GM23338 (cell line): ENCODE data around the gene UNC13A. TPM values are rescaled to one million over a fixed set of nuclear protein-coding genes. Genes with fewer than 3 reads are reported as not detected.

ENCODE experiments used
- ATAC-seq: fragments of 200-7000 bp; cut with Tn5 transposase; 3 replicates; pipeline ENCODE4 v1.9.1; 2020
- DNase-seq: peaks from one replicate; pipeline ENCODE4 v3.0.0-alpha.2; 2015; ENCODE audit warnings: low spot score
- H2AFZ ChIP-seq: fragments of 200-600 bp; sonication (generic); 2 replicates; pipeline ENCODE4 v1.8.0; 2016; ENCODE audit warnings: antibody characterized with exemption, mild to moderate bottlenecking, moderate library complexity
- H3F3A ChIP-seq: fragments of 200-600 bp; sonication (generic); replicated peaks from 2 replicates; pipeline ENCODE4 v1.8.0; 2017; ENCODE audit warnings: antibody characterized with exemption, mixed run types, low read depth
- H3K27ac ChIP-seq: fragments of 200-600 bp; sonication (generic); 2 replicates; pipeline ENCODE4 v1.6.1; 2016; ENCODE audit warnings: low read depth
- H3K27me3 ChIP-seq: fragments of 200-600 bp; sonication (generic); 2 replicates; pipeline ENCODE4 v1.8.0; 2016; ENCODE audit warnings: mild to moderate bottlenecking, mixed run types, moderate library complexity; ENCODE audit not compliant: insufficient read depth
- H3K36me3 ChIP-seq: fragments of 200-600 bp; sonication (generic); 2 replicates; pipeline ENCODE4 v1.8.0; 2016; ENCODE audit warnings: mild to moderate bottlenecking; ENCODE audit not compliant: insufficient read depth
- H3K4me1 ChIP-seq: fragments of 200-600 bp; sonication (generic); 2 replicates; pipeline ENCODE4 v1.8.0; 2016; ENCODE audit warnings: mild to moderate bottlenecking, moderate library complexity; ENCODE audit not compliant: insufficient read depth
- H3K4me2 ChIP-seq: fragments of 200-600 bp; sonication (generic); 2 replicates; pipeline ENCODE4 v1.7.1; 2017; ENCODE audit warnings: mixed run types
- H3K4me3 ChIP-seq: fragments of 200-600 bp; sonication (generic); 2 replicates; pipeline ENCODE4 v1.6.1; 2016; ENCODE audit warnings: mixed run types
- H3K79me2 ChIP-seq: fragments of 200-600 bp; sonication (generic); replicated peaks from 2 replicates; pipeline ENCODE4 v1.8.0; 2017; ENCODE audit warnings: mild to moderate bottlenecking; ENCODE audit not compliant: insufficient read depth
- H3K9me2 ChIP-seq: fragments of 200-600 bp; sonication (generic); 2 replicates; pipeline ENCODE4 v1.8.0; 2017; ENCODE audit not compliant: insufficient read depth
- H4K20me1 ChIP-seq: fragments of 200-600 bp; sonication (generic); replicated peaks from 2 replicates; pipeline ENCODE4 v1.8.0; 2017; ENCODE audit warnings: mild to moderate bottlenecking; ENCODE audit not compliant: insufficient read depth
- H3K27ac Mint-ChIP-seq: 2 replicates; pipeline ENCODE4 v1.8.0; 2020; ENCODE audit warnings: inconsistent platforms, mild to moderate bottlenecking, moderate library complexity, mixed read lengths
- H3K27me3 Mint-ChIP-seq: 3 replicates; pipeline ENCODE4 v1.8.0; 2022; ENCODE audit warnings: low read depth, mild to moderate bottlenecking, moderate library complexity, mixed read lengths, inconsistent platforms; ENCODE audit not compliant: insufficient read depth, poor library complexity
- H3K36me3 Mint-ChIP-seq: 3 replicates; pipeline ENCODE4 v1.8.0; 2021; ENCODE audit warnings: low read depth, mild to moderate bottlenecking, inconsistent platforms, moderate library complexity, mixed read lengths
- H3K4me1 Mint-ChIP-seq: 3 replicates; pipeline ENCODE4 v1.8.0; 2020; ENCODE audit warnings: mild to moderate bottlenecking, inconsistent platforms, mixed read lengths
- H3K4me3 Mint-ChIP-seq: 3 replicates; pipeline ENCODE4 v1.8.0; 2021; ENCODE audit warnings: moderate library complexity, mild to moderate bottlenecking, inconsistent platforms, mixed read lengths
- H3K9me3 Mint-ChIP-seq: 3 replicates; pipeline ENCODE4 v1.8.0; 2020; ENCODE audit warnings: moderate library complexity, mild to moderate bottlenecking, inconsistent platforms, mixed read lengths
- CREB1 ChIP-seq: fragments of 250-450 bp; sonication (Bioruptor Pico); IDR thresholded peaks from 2 replicates; pipeline ENCODE4 v1.5.0; 2020; ENCODE audit warnings: low read depth, mild to moderate bottlenecking, moderate library complexity
- EZH2 ChIP-seq: fragments of 200-600 bp; sonication (generic); IDR thresholded peaks from one replicate; pipeline ENCODE4 v1.8.0; 2017; ENCODE audit warnings: antibody characterized with exemption, mild to moderate bottlenecking, low read depth; ENCODE audit not compliant: unreplicated experiment
- EZH2phosphoT487 ChIP-seq: fragments of 200-600 bp; sonication (generic); IDR thresholded peaks from one replicate; pipeline ENCODE4 v1.8.1; 2018; ENCODE audit warnings: antibody characterized with exemption; ENCODE audit not compliant: unreplicated experiment
- JUNB ChIP-seq: IDR thresholded peaks from one replicate; pipeline ENCODE4 v1.6.1; 2016; ENCODE audit warnings: antibody characterized with exemption; ENCODE audit not compliant: unreplicated experiment
- NANOG ChIP-seq: IDR thresholded peaks from 2 replicates; pipeline ENCODE4 v1.6.1; 2016; ENCODE audit warnings: antibody characterized with exemption, borderline replicate concordance
- POLR2AphosphoS5 ChIP-seq: IDR thresholded peaks from 2 replicates; pipeline ENCODE4 v1.6.1; 2016; ENCODE audit warnings: antibody characterized with exemption, low read depth
- STAT1 ChIP-seq: IDR thresholded peaks from one replicate; pipeline ENCODE4 v1.6.1; 2016; ENCODE audit warnings: antibody characterized with exemption; ENCODE audit not compliant: unreplicated experiment
- ZNF114 ChIP-seq: fragments of 250-450 bp; sonication (Bioruptor Pico); IDR thresholded peaks from 2 replicates; pipeline ENCODE4 v1.5.0; 2020; ENCODE audit warnings: mild to moderate bottlenecking, moderate library complexity
- ZNF331 ChIP-seq: fragments of 250-450 bp; sonication (Bioruptor Pico); IDR thresholded peaks from 2 replicates; pipeline ENCODE4 v1.5.0; 2020; ENCODE audit warnings: low read depth, mild to moderate bottlenecking, moderate library complexity
- polyA plus RNA-seq: library from polyadenylated mRNA; unstranded; fragments of >200 nt; fragmentation: Nextera tagmentation; extraction: Ambion mirVana; gene quantifications from 2 replicates; pipeline ENCODE4 v1.2.1, GENCODE V29; 2016
- total RNA-seq: library from RNA; depleted of rRNA; stranded (reverse); fragments of >200 nt; shearing (Covaris generic); gene quantifications from 2 replicates; pipeline ENCODE4 v1.2.3, GENCODE V29; 2014
- TF ChIP-seq, protein P1 (sequence below), 2 experiments: fragments of 200-600 bp in 1 of 2; sonication (generic) in 1 of 2; conservative IDR thresholded peaks; 2 replicates each; pipeline versions ENCODE4 v1.5.1 to v1.6.1; 2016 to 2017; ENCODE audit warnings: antibody characterized with exemption in 2 of 2, low read depth in 2 of 2, mild to moderate bottlenecking in 2 of 2, moderate library complexity in 1 of 2
- TF ChIP-seq, protein P2 (sequence below): IDR thresholded peaks from one replicate; pipeline ENCODE4 v1.6.1; 2018; ENCODE audit warnings: antibody characterized with exemption; ENCODE audit not compliant: unreplicated experiment
- TF ChIP-seq, protein P3 (sequence below): IDR thresholded peaks from 2 replicates; pipeline ENCODE4 v1.6.1; 2016; ENCODE audit warnings: antibody characterized with exemption

Gene UNC13A
- total and polyA plus RNA-seq, 2 experiments from 2014 or later = 9.5 to 30.4 TPM

DNA sequence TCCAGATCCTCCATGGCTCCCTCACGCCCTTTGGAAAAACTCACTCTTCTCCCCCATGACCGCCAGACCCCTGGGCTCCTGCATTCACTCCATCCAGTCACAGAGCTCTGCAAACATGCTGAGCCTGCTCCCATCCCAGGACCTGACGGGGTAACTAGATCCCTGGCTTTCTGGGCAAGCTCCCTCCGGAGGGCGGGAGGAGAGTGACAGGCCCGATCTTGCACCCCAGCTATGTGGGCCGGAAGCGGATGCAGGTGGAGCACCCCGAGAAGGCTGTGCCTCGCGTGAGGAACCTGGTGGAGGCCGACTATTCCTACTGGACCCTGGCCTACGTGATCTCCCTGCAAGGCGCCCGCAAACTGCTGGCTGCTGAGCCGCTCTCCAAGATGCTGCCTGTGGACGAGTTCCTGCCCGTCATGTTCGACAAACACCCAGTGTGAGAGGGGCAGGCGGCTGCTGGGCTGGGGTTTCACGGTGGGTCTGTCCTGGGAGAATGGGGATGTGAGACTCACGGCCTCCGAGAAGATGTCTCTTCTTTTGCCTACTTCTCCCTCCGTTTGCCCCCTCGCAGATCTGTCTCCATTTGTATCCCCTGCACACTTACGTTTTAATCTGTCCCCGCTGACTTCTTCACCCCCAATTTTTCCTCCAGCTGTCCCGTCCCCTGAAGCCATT lies 107.5 kb downstream of the UNC13A start:
- Histone ChIP-seq H2AFZ (no peak overlapping the region), H3F3A (peaks cover 11% of the 10 kb centered on the region; the same call in 1 of the 2 replicates), H3K9me2 (no peaks in the 10 kb centered on the region), H3K27me3 (no peaks in the 10 kb centered on the region), H3K4me1 (peaks cover 26% of the 10 kb centered on the region), H4K20me1 (no peaks in the 10 kb centered on the region), H3K4me2 (peak overlapping the region; percentile 74), H3K4me3 (peak overlapping the region; percentile 46; the same call in 1 of the 2 replicates), H3K36me3 (no peaks in the 10 kb centered on the region), H3K79me2 (no peaks in the 10 kb centered on the region), H3K27ac (peak overlapping the region; percentile 55; the same call in 1 of the 2 replicates)
- Mint-ChIP-seq H3K27ac (peak overlapping the region; percentile 87), H3K9me3 (no peaks in the 10 kb centered on the region), H3K27me3 (peaks cover 22% of the 10 kb centered on the region), H3K4me1 (peaks cover 34% of the 10 kb centered on the region), H3K4me3 (peak overlapping the region; percentile 55; the same call in 1 of the 3 replicates), H3K36me3 (peaks cover 37% of the 10 kb centered on the region)
- DNase-seq (peak; percentile 67), ATAC-seq (peak; percentile 2)
- TF ChIP-seq, protein P1, sequence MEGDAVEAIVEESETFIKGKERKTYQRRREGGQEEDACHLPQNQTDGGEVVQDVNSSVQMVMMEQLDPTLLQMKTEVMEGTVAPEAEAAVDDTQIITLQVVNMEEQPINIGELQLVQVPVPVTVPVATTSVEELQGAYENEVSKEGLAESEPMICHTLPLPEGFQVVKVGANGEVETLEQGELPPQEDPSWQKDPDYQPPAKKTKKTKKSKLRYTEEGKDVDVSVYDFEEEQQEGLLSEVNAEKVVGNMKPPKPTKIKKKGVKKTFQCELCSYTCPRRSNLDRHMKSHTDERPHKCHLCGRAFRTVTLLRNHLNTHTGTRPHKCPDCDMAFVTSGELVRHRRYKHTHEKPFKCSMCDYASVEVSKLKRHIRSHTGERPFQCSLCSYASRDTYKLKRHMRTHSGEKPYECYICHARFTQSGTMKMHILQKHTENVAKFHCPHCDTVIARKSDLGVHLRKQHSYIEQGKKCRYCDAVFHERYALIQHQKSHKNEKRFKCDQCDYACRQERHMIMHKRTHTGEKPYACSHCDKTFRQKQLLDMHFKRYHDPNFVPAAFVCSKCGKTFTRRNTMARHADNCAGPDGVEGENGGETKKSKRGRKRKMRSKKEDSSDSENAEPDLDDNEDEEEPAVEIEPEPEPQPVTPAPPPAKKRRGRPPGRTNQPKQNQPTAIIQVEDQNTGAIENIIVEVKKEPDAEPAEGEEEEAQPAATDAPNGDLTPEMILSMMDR (conservative IDR thresholded peaks at IDR 0.05; ENCODE audit: low read depth in 2 of 2) = peak; percentile 43 to 51
- TF ChIP-seq, protein P2, sequence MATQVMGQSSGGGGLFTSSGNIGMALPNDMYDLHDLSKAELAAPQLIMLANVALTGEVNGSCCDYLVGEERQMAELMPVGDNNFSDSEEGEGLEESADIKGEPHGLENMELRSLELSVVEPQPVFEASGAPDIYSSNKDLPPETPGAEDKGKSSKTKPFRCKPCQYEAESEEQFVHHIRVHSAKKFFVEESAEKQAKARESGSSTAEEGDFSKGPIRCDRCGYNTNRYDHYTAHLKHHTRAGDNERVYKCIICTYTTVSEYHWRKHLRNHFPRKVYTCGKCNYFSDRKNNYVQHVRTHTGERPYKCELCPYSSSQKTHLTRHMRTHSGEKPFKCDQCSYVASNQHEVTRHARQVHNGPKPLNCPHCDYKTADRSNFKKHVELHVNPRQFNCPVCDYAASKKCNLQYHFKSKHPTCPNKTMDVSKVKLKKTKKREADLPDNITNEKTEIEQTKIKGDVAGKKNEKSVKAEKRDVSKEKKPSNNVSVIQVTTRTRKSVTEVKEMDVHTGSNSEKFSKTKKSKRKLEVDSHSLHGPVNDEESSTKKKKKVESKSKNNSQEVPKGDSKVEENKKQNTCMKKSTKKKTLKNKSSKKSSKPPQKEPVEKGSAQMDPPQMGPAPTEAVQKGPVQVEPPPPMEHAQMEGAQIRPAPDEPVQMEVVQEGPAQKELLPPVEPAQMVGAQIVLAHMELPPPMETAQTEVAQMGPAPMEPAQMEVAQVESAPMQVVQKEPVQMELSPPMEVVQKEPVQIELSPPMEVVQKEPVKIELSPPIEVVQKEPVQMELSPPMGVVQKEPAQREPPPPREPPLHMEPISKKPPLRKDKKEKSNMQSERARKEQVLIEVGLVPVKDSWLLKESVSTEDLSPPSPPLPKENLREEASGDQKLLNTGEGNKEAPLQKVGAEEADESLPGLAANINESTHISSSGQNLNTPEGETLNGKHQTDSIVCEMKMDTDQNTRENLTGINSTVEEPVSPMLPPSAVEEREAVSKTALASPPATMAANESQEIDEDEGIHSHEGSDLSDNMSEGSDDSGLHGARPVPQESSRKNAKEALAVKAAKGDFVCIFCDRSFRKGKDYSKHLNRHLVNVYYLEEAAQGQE = no peak
- TF ChIP-seq ZNF331 (CRISPR knock-in tag) = no peak
- no peak for TF ChIP-seq POLR2AphosphoS5

DNA sequence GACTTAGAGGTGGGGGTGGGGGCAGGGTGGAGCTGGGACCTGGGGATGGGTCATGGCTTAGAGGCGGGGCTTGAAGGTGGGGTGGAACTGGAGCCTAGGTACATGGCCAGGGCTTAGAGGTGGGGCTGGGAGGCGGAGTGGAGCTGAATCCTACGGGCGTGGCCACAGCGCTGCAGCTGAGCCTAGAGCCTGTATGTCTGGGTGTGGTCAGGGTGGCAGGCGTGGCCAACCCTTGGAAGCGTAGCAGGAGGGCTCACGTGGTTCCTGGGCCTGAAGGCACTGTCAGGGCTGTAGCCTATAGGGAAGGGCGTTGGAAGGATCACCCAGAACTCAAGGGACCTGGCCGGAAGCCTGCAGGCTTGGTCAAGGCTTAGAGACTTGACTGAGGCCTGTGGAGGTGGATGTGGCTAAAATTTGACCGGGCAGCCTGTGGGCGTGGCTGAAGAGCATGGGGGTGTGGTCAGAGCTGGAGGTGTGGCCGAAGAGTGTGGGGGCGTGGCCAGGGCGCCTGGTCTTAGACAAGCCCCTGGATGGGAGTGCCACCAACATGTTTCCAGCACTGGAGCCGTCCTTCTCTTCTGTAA lies 108.4 kb downstream of the UNC13A start:
- H3K4me1 ChIP-seq = peaks cover 26% of the 10 kb centered on the region
- peak overlapping the region; percentile 87 for H3K27ac Mint-ChIP-seq
- H4K20me1 ChIP-seq = no peaks in the 10 kb centered on the region; the same call in 1 of the 2 replicates
- peak; percentile 97 for DNase-seq
- peaks cover 21% of the 10 kb centered on the region for H3K27me3 Mint-ChIP-seq
- peak overlapping the region; percentile 74 for H3K4me2 ChIP-seq
- ATAC-seq = peak; percentile 74
- no peaks in the 10 kb centered on the region for H3K9me2 ChIP-seq
- peak overlapping the region; percentile 55; the same call in 1 of the 2 replicates for H3K27ac ChIP-seq
- H2AFZ ChIP-seq = no peak overlapping the region; the same call in 1 of the 2 replicates
- H3K36me3 Mint-ChIP-seq = peaks cover 37% of the 10 kb centered on the region
- H3K36me3 ChIP-seq = no peaks in the 10 kb centered on the region
- H3K4me3 Mint-ChIP-seq = peak overlapping the region; percentile 55
- H3K4me1 Mint-ChIP-seq = peaks cover 32% of the 10 kb centered on the region
- H3K79me2 ChIP-seq = no peaks in the 10 kb centered on the region
- no peaks in the 10 kb centered on the region for H3K27me3 ChIP-seq
- H3K4me3 ChIP-seq = peak overlapping the region; percentile 46; the same call in 1 of the 2 replicates
- H3F3A ChIP-seq = peaks cover 11% of the 10 kb centered on the region; the same call in 1 of the 2 replicates
- H3K9me3 Mint-ChIP-seq = no peaks in the 10 kb centered on the region
- TF ChIP-seq, protein P2 = no peak
- TF ChIP-seq STAT1 = no peak
- no peak for TF ChIP-seq POLR2AphosphoS5
- no peak for TF ChIP-seq ZNF331 (CRISPR knock-in tag)
- no peak for TF ChIP-seq NANOG
- TF ChIP-seq EZH2phosphoT487 = no peak
- TF ChIP-seq CREB1 = no peak
- no peak for TF ChIP-seq ZNF114 (CRISPR knock-in tag)
- TF ChIP-seq JUNB = no peak
- no peak for TF ChIP-seq EZH2
- TF ChIP-seq, protein P3, sequence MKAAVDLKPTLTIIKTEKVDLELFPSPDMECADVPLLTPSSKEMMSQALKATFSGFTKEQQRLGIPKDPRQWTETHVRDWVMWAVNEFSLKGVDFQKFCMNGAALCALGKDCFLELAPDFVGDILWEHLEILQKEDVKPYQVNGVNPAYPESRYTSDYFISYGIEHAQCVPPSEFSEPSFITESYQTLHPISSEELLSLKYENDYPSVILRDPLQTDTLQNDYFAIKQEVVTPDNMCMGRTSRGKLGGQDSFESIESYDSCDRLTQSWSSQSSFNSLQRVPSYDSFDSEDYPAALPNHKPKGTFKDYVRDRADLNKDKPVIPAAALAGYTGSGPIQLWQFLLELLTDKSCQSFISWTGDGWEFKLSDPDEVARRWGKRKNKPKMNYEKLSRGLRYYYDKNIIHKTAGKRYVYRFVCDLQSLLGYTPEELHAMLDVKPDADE = no peak
